HuH-7 (cell line): ENCODE measurements around the gene C1RL.

Experiments
- DNase-seq: peaks from one replicate; pipeline ENCODE4 v3.0.0; 2011; ENCODE audit warnings: low spot score

Gene C1RL

DNA sequence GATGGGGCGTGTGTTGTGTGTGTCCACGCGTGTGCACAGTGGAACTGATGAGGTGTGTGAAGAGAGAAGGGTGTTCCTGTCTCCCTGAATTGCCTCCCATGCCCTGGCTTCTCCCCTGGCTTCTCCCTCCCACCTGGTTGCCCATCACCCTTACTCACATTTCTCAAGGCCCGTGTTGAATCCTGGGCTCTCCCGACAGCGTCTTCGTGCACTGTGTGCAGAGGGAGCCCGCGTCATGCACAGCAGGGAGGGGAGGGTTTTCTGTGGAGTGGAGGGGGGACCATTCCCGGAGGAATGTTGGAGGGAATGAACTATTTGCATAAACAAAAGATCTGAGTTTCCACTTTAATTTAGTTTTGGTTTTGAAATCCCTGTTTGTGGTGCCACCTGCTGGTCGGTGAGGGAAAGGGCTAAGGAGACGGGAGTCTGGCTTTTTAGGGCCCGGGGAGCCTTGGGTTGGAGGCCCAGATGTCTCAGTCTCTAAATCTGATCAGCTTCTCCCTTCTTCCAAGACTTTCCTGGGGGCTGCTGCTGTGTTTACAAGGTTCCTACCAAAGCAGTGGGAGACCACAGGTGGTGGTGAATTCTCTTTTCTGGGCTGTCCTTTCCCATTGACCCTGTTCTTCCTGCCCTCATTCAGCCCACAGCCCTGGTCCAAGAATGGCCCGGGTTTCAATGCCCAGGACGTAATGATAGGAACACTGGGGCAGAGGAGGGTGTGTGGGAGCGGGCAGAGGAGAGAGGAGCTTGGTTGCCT is 16.6 kb downstream of the C1RL start, which contains the start of gene C1R:
Gene C1R, minus strand, starts transcription at position 217 of the 757 bp plus-strand sequence. Its CDS starts 57 bp downstream, at position 160.
- DNase-seq: peak; percentile 47

DNA sequence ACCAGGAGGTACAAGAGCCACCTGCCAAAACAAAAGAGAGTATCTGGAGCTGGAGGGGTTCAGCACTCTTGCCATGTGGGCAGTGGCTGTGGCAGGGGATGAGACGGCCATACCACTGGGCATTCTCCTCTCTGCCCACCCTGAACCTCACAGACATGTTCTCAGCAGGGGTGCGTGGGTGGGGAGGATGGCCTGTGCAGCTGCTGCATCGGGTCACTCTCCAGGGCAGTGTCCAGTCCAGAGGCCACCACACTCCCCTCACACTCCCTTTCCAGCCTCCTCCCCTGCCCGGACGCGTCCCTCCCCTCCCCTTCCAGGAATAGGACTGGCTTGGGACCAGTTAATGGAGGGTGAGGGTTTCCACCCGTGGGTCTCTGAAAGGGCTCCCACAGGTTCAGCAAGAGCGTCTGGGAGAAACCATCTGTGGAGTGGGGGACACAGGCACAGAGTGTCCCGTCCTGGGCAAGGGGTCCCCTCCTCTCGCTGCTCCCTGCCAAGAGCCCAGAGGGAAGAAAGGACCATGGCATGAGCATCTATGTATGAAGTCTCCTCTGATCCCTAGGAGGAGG is 17.3 kb downstream of the C1RL start:
- no peak for DNase-seq

DNA sequence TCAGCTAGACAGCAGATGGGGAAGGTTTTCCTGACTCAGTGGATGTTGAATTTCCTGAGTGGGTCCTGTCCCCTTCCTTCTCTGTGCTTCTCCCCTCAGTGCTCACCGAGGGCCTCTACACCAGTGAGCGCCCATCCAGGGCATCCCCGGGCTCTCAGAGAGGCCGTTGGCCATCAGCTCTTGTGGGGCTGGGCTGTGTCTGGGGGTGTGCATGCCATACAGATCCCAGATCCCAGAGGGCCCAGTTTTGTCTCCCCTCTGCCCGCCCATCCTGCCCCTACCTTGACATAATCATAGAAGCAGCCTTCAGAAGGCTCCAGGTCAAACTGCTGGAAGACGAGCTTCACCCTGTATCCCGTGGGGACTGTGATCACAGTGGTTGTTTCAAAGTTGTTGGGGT is 17.8 kb downstream of the C1RL start:
- no peak for DNase-seq

DNA sequence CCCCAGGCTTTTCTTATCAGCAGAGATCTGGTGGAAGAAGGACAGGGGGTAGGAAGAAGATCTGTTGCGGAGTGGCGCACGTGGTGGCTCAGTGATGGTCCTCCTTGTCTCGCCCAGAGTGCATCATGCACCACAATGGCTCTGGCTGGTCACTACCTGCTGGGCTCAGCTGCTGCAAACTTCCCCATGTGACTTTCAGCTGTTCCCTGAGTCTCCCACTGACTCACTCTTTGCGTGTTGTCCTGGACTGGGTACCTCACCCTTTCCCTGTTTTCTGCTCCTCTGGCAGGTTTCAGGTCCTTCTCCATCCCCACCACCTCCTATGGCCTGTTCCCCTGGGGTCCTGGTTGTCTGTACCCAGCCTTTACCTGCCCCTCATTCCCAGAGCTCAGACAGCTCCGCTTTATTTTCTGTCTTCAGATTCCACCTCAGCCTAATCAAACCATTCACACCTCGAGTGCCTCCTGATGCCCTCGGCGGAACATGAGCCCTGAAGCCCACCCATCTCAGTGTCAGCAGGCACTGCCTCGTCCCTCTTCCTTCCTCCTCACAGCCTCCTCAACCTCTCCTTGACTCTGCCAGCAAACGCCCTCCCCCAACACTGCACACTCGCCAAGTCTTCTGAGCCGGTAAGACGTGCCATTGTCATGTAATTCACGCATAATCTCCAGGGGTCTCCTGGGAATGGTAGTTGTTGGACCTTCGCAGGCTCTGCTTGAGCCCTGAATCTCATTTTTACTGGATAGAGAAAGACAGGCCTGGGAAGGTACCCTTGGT is 18.6 kb downstream of the C1RL start:
- DNase-seq: no peak

DNA sequence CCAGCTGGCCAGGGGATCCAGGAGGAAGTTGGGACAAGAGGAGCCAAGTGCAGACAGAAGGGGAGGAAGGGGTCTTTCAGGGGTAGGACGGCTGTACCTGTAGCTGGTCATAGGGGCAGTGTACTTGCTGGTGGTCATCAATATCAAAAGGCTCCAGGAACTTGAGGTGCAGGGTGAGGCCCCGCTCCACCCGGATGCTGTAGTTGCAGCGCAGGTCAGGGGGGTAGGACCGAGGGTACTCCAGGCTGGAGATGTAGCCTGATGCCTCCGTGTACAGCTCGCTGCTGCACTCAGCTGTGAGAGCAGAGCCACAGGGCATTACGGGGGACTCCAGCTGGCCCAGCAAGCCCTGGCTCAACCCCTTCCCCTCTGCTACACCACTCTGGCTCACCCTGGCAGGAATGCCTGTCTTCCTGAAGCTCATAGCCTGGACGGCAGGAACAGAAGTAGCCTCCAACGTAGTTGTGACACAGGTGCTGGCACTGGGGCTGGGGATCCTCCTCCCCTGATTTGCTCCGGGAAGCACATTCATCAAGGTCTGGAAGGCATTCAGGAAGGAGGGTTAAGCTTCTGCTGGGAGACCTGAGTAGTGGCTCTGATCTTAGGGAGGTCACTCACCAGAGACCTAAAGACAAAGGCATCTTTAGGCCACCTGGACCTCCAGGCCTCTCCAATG is 19.7 kb downstream of the C1RL start:
- no peak for DNase-seq

DNA sequence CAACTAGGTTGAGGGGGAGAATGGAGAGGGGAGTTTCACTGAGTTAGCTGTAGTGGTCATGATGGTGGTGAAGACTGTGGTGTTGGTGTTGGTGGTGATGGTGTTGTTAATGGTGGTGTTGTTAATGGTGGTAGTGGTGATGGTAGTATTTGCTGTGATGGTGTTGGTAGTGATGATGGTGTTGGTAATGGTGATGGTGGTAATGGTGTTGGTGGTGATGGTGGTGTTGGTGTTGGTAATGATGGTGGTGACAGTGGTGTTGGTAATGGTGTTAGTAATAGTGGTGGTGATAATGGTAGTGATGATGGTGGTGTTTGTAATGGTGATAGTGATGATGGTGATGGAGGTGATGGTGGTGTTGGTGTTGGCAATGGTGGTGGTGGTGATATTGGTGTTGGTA is 25.9 kb downstream of the C1RL start:
- no peak for DNase-seq

DNA sequence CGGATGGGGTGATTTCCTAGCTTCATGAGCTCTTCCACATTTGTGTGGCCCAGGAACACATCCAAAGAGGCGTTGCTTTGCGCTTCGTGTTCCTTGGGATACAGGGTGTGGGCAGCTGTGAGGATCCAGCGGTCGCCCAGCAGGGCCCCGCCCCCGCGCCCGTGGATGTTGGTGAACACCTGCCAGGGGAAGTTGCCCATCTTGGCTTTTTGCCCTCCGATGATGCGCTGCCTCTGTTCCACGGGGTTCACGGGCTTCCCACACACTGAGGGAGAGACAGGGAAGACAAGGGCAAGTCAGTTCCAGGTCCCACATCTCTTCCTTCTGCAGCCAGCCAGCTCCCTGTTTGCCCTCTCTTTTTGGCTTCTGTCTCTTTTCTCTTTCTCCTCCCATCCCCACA is 28.0 kb downstream of the C1RL start:
- DNase-seq: no peak

DNA sequence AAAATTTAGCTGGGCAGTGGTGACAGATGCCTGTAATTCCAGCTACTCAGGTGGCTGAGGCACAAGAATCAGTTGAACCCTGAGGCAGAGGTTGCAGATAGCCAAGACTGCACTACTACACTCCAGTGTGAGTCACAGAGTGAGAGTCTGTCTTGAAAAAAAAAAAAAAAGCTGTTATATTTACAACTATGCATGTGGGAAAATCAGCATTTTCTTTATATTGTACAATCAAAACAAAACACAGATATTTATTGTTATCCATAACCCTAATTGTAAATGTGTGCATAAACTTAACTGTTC is 29.2 kb downstream of the C1RL start:
- no peak for DNase-seq

DNA sequence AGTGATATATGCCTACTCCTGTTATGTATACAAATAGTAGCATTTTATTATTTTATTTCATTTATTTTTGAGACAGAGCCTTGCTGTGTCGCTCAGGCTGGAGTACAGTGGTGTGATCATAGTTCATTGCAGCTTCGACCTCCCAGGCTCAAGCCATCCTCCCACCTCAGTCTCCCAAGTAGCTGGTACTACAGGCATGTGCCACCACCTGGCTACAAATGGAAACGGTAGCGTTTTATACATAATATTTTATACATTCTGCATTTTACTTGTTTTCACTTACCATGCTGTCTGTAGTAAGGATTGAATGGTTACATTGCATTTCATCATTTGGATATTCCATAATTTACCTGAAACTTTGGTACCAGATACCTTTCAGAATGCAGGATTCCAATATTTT is 30.9 kb downstream of the C1RL start:
- DNase-seq: no peak

DNA sequence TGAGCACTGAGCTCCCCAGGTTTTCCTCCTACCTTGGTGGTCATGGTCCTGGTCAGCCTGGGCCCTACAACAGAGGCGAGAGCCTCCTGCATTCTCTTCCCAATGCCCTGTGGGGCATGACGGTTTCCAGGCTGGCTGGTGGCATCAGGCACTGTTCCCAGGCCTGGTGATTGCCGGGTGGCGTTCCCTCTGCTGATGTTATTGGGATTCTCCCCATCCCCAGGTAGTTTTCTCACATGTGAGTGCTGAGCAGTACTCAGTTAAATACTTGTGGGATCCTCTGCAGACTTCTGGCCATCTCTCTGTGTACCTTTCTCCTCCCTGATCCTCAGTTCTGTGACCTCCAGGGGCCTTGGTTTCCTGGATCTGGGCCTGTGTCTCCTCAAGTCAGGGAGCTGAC is 32.5 kb downstream of the C1RL start:
- no peak for DNase-seq

DNA sequence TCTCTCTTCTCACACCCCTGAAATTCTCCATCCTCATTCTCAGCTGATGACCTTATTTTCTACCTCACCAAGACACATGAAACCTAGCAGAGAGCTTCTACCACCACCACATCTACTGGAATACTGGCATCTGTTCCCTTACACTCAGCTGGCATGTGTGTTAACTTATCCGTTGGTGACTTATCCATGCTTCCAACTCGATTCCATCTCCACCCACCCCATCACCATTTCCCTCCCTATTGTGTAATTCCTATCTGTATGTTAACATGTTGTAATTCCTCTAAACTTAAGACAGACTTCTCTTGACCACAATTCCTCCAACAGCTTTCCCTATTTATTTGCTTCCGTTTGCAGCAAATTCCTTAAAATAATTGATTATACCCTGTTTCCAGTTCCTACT is 33.1 kb downstream of the C1RL start:
- no peak for DNase-seq

DNA sequence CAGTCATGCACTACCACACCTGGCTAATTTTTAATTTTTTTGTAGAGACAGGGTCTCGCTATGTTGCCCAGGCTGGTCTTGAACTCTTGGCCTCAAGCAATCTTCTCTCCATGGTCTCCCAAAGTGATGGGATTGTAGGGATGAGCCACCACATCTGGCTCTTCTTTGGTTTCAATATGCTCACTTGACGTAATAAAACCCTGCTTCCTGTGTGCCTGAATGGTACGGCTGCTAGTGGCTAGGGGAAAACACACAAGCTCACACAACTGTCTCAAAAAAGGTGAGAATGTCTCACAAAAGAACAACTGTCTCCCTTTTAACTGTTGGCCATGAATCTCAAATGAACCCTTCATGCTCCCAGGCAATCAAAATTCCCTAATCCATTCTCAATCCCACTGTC is 33.5 kb downstream of the C1RL start:
- DNase-seq: no peak

DNA sequence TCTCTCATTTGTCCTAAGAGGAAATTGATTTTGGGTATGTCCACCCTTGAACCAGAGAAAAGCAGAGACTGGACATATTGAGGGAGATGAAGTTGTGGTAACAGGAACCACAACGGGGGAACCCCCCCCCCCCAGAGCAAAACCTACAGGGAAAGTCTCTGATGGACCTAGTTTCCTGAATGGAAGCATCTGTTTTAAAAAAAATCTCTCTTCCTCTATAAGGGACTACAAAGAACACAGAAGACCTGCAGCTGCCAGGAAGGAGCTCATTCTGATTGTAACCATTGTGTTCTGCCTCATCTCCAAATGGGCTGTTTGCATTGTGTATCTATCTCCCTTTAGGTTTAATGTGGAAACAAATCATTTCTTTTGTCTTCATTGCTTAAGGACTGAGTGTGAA is 35.1 kb downstream of the C1RL start:
- no peak for DNase-seq

DNA sequence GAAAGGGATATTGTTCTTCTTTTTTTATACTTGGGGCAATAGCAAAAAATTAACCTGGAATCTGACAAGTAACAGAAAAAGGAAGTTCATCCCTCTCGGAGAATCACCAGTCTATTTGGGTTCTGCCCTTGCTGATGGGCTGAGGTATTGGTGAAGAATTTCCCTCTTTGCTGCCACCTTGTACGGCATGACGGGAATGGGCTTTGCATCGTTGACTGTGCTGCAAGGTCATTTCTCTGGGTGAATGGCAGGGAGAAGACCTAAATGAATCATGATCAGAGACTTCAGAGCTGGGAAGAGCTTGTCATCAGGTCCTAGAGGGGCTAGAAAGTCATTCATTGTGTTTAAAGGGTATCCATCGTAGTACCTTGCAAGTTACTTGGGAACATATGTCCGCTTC is 36.5 kb downstream of the C1RL start:
- DNase-seq: no peak

DNA sequence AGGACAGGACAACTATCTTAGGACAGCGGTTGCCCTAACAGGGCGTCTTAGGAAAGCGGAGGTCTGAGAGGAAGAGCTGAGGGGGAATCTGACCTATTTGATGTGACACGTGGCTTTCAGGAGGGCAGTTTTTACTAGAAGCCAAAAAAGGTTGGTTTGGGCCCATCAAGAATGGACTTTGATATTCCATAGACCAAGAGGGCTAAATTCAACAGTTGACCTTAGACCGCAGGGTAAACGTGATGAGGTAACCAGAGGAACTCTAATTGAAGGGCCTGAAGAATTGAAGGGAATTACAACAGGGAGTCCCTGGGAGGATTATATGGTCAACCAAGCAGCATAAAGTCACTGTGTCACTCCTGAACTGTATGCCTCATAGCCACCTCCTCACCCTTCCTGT is 37.0 kb downstream of the C1RL start:
- DNase-seq: peak; percentile 60

DNA sequence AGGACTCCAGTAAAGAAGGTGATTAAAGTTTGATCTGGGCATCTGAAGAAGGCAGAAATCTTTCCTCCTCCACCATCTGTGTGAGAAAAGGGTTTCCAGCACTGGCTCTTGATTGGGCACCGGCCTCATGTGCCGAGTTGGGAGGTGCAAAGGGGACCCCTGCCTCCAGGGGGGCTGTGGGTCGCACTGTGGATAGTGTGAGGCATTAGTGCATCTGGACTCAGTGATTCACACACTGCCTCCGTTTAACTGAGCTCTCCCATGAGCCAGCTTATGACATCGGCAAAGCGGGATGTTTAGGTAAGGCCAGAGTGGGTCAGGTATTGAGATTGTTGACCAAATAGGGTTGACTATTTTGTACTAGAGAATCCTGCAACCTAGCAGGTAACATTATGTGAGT is 39.6 kb downstream of the C1RL start:
- DNase-seq: no peak

DNA sequence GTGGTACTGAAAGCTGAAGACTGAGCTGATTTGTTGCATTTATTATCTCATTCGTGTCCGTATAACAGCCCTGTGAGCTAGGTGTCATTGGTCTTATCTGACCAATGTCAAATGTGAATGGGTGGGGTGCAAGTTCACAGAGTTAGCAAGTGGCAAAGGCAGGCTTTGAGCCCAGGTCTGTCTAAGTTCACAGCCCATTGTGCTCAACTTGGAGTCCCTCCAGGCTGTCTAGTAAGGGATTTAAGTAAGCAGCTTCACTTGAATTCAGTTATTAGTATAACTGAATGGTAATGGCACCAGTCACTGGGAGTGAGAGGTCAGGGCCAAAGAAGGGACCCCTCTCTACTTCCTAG is 40.0 kb downstream of the C1RL start:
- no peak for DNase-seq

DNA sequence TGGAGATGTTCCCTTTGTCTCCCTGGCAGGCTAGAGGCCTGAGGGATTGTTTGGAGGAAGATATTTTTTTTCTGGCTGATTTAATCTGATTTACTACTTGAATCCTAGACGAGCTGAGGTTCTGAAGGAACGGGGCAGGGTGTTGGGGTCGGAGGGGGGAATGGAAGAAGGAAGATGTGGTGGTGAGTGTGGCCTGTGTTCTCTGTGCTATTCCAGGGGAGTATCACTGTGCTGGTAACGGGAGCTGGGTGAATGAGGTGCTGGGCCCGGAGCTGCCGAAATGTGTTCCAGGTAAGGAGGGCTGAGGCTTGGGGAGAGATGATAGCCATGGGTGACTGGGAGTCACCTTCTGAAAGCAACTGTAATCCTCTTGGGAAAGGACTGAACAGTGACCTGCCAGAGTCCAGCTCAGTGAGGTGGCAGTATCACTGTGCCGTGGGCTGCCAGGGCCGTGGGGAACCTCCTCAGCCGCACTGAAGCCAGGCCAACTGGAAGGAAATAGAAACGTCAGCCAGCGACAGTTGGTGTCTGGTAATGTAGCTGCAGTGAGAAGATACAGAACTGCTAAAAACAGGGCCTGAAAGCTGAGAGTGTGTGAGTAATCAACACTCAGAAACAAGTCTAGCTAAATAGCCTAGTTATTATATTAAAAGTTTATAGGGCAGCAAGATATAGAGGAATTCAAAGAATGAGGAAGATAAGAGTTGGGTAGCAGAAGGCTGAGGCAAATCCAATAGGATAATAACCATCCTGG is 40.6 kb downstream of the C1RL start:
- DNase-seq: no peak

DNA sequence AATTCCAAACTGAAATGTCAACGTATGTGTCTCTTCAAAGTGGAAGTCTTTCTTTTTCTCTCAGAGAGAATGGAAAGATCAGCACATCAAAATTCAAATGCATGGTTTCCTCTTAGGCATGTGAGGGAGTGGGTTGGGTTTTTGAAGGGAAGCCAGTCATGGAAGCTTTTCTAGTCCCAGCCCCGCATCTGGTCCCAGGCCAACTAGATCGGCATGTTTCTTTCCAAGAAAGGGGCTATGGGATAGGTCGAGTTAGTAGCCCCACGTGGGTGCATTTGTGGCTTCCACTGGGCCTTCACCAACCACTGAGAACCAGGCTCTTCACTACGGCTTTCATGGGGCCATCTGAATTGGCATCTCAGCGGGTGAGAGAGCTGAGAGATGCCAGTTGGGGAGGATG is 41.9 kb downstream of the C1RL start:
- no peak for DNase-seq

DNA sequence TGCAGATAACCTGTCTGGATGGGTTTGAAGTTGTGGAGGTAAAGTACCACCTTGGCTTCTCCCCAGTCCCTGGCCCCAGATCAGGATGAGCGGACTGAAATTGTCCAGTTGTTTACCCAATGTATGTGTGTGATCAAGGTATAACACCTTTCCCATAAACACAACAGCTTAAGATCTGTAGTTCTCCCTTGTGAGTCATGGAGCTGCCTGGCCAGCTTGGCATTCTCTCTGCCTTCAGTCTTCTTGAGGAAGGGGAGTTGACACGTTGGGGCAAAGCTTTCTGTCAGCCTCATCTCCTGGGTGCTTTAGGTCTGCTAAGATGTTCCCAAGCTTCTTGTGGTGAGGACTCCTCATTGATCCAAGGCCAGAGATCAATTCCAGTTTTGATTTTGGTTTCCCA is 42.4 kb downstream of the C1RL start:
- DNase-seq: no peak

DNA sequence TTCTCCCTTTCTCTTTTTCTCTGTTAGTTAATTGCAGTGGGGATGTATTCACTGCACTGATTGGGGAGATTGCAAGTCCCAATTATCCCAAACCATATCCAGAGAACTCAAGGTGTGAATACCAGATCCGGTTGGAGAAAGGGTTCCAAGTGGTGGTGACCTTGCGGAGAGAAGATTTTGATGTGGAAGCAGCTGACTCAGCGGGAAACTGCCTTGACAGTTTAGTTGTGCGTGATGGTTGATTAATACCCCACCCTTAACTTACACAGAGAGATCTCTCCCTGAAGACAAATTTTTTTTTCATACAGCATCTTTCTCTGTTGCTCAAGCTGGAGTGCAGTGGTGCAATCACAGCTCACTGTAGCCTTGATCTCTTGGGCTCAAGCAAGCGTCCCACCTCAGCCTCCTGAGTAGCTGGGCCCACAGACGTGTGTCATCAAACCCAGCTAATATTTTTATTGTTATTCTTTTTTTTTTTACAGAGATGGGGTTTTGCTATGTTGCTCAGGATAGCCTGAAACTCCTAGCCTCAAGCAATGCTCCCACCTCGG is 43.9 kb downstream of the C1RL start:
- no peak for DNase-seq

DNA sequence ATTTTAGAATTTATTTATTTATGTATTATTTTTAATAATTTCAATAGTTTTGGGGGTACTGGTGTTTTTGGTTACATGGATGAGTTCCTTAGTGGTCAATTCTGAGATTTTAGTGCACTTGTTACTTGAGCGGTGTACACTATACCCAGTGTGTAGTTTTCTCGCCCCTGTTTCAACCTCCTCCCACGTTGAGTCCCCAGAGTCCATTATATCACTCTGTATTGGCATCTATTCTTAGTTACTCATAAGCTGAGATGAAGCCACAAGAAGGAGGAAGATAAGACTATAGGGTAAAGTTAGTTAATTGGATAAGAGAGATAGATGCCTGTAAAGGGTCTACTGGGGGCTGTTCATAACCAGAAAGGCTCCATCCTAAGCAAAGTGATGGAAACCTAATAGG is 44.5 kb downstream of the C1RL start:
- DNase-seq: no peak
